Measurements from ENCODE around the gene PECR. TPM values are rescaled to one million over a fixed set of nuclear protein-coding genes. Genes with fewer than 3 reads are reported as not detected.
"Not testable (repeated sequence)": the region's sequence is repeated elsewhere in the genome, so short reads cannot be mapped to it uniquely, and the experiment has no call there.

PECR gene
- total RNA-seq, 1 donor from 2014 or later = 6.6 TPM

DNA sequence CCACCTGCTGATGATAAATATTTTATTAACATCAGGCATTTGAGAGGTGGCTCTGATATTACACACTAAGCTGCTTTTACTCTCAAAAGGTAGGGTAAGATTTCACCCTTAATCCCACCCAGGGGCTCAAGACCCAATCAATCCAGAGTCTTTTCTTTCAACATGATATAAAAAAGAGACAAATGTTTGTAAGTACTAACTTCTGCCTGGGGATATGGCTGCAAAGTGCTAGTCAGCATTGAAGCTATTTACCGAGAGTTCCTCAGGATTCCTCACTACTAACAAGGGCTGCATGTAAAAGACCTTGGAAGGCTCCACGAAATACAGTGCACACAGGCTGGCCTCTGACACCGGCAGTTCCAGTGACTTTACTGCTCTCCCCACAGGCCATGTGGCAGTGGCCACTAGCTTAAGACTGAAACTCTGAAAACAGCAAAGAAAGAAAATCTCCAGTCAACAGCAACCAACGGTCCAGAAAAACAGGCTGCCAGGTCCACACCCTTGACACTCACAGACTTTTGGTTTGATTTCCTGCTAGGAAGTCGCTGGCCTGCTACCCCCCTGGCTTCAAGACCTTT, 79.4 kb downstream of the PECR start:
- Mint-ChIP-seq H3K4me3 (ENCODE audit: unreplicated experiment) (no peak overlapping the region), H3K36me3 (ENCODE audit: low read depth) (peaks cover 3% of the 10 kb centered on the region), H3K4me1 (ENCODE audit: low read depth) (peaks cover 11% of the 10 kb centered on the region), H3K27ac (ENCODE audit: unreplicated experiment) (no peak overlapping the region), H3K9me3 (ENCODE audit: low read depth) (no peaks in the 10 kb centered on the region), H3K27me3 (ENCODE audit: low read depth) (no peaks in the 10 kb centered on the region)
- no peak for TF ChIP-seq CTCF (IDR thresholded peaks at IDR 0.05)
- no peak for DNase-seq (ENCODE audit: low spot score)

DNA sequence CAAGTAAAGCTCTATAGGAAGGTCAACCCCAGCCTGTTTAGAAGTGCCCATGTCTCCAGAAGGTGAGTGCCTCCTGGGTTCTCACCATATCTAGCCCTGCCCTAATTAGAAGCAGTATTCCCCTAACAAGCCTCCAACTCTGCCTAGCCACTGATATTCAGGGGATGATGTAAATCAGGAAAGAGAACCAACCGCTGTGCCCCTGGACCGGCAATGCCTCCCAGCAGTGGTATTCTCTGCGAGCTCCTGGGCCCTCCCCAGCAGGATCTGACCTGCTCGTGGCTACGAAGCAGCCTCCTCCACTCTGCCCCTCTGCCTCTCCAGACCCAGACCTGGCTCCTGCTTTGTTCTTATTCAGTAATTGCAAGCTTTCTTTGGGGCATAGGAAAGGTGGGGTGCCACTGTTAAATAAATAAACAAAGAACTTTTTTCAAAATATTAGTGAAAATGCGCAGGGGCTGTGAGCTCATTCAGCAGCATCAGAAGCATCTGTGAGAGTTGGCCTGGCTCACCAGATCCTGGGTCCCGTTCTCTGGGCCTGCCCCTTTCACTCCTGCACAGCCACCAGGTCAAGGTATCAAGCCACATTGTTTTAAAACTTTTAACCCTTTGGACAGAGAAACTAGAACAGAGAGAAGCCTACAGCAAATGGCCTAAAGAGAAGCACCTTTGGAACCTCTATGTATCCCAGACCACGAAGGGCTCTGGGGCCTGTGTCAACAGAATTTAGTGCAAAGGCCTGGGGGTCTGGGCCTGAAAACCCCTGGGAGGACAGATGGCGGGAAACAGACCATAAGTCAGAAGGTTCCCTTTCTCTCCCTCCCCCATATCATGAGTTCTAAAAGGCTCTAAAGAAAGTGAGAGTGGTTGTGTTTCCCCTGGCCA, 80.2 kb downstream of the PECR start:
- Mint-ChIP-seq H3K4me3 (ENCODE audit: unreplicated experiment) (no peak overlapping the region), H3K36me3 (ENCODE audit: low read depth) (peaks cover 3% of the 10 kb centered on the region), H3K4me1 (ENCODE audit: low read depth) (peaks cover 10% of the 10 kb centered on the region), H3K9me3 (ENCODE audit: low read depth) (no peaks in the 10 kb centered on the region), H3K27ac (ENCODE audit: unreplicated experiment) (no peak overlapping the region), H3K27me3 (ENCODE audit: low read depth) (no peaks in the 10 kb centered on the region)
- no peak for DNase-seq (ENCODE audit: low spot score)
- TF ChIP-seq CTCF (IDR thresholded peaks at IDR 0.05) = no peak

- H3K9me3 Mint-ChIP-seq (ENCODE audit: low read depth) = no peaks in the 10 kb centered on the region
- DNase-seq (ENCODE audit: low spot score) = no peak
- no peak overlapping the region for H3K4me3 Mint-ChIP-seq (ENCODE audit: unreplicated experiment)
- peaks cover 3% of the 10 kb centered on the region for H3K36me3 Mint-ChIP-seq (ENCODE audit: low read depth)
- H3K27ac Mint-ChIP-seq (ENCODE audit: unreplicated experiment) = no peak overlapping the region
- no peaks in the 10 kb centered on the region for H3K27me3 Mint-ChIP-seq (ENCODE audit: low read depth)
- H3K4me1 Mint-ChIP-seq (ENCODE audit: low read depth) = peaks cover 6% of the 10 kb centered on the region
- TF ChIP-seq CTCF (IDR thresholded peaks at IDR 0.05) = no peak
These were observed 83.0 kb downstream of the PECR start for GRCh38 chr2:215998636-215999035.

GRCh38 chr2:215997219-215997618, 84.4 kb downstream of the PECR start:
- Mint-ChIP-seq H3K9me3 (ENCODE audit: low read depth) (no peaks in the 10 kb centered on the region), H3K4me1 (ENCODE audit: low read depth) (peaks cover 5% of the 10 kb centered on the region), H3K36me3 (ENCODE audit: low read depth) (no peaks in the 10 kb centered on the region), H3K27me3 (ENCODE audit: low read depth) (no peaks in the 10 kb centered on the region), H3K4me3 (ENCODE audit: unreplicated experiment) (no peak overlapping the region), H3K27ac (ENCODE audit: unreplicated experiment) (no peak overlapping the region)
- no peak for DNase-seq (ENCODE audit: low spot score)
- TF ChIP-seq CTCF (IDR thresholded peaks at IDR 0.05) = no peak

DNA sequence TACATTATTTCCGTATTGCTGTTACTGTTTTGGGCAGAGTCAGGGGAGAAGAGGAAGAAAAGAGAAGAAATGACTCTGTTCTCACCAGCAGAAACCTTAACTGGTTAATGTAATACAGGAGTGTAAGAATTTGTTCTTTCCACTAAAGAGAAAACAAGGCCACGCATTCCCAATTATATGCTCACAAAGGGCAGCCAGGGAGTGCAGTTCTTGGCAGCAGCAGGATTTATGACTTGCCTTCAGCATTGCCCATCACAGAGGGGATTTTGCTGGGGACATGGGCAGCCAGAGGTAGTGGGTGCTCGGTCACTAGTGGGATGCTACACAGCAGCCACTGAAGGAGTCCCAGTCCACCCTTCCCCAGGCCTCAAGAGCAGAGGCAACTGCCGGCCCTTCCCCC, 86.7 kb downstream of the PECR start:
- Mint-ChIP-seq H3K27me3 (ENCODE audit: low read depth) (no peaks in the 10 kb centered on the region), H3K9me3 (ENCODE audit: low read depth) (peaks cover 15% of the 10 kb centered on the region), H3K4me3 (ENCODE audit: unreplicated experiment) (no peak overlapping the region), H3K4me1 (ENCODE audit: low read depth) (peaks cover 9% of the 10 kb centered on the region), H3K36me3 (ENCODE audit: low read depth) (peaks cover 15% of the 10 kb centered on the region), H3K27ac (ENCODE audit: unreplicated experiment) (no peak overlapping the region)
- no peak for DNase-seq (ENCODE audit: low spot score)
- TF ChIP-seq CTCF (IDR thresholded peaks at IDR 0.05) = no peak

DNA sequence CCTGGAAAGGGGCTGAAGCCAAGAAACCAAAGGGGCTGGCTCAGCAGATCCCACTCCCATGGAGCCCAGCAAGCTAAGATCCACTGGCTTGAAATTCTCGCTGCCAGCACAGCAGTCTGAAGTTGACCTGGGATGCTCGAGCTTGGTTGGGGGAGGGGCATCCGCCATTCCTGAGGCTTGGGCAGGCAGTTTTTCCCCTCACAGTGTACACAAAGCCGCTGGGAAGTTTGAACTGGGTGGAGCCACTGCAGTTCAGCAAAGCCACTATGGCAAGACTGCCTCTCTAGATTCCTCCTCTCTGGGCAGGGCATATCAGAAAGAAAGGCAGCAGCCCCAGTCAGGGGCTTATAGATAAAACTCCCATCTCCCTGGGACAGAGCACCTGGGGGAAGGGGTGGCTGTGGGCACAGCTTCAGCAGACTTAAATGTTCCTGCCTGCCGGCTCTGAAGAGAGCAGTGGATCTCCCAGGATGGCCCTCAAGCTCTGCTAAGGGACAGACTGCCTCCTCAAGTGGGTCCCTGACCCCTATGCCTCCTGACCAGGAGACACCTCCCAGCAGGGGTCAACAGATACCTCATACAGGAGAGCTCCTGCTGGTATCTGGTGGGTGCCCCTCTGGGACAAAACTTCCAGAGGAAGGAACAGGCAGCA, 92.9 kb downstream of the PECR start:
- not testable (repeated sequence) for H3K27me3 Mint-ChIP-seq (ENCODE audit: low read depth); H3K27ac Mint-ChIP-seq (ENCODE audit: unreplicated experiment); H3K4me3 Mint-ChIP-seq (ENCODE audit: unreplicated experiment); DNase-seq (ENCODE audit: low spot score)
- peaks cover 14% of the 10 kb centered on the region for H3K4me1 Mint-ChIP-seq (ENCODE audit: low read depth)
- H3K36me3 Mint-ChIP-seq (ENCODE audit: low read depth) = peaks cover 21% of the 10 kb centered on the region
- peaks cover 28% of the 10 kb centered on the region for H3K9me3 Mint-ChIP-seq (ENCODE audit: low read depth)

Data from chondrocyte (in vitro differentiated cells).